H1 (cell line): ENCODE results near the gene P2RX5. TPM values are rescaled to one million over a fixed set of nuclear protein-coding genes. Genes with fewer than 3 reads are reported as not detected.

Experiments
- CTCF ChIA-PET: fragments of 300-600 bp; sonication (Branson Sonifier 250); formaldehyde crosslinking; loops from one replicate; lab custom pipeline; 2021; ENCODE audit not compliant: partially characterized antibody; lab: Charles Lee
- POLR2A ChIA-PET: fragments of 300-600 bp; sonication (Branson Sonifier 250); formaldehyde crosslinking; loops from one replicate; lab custom pipeline; 2021; ENCODE audit warnings: inconsistent platforms; ENCODE audit not compliant: partially characterized antibody; lab: Charles Lee
- DNase-seq, 2 experiments: peaks; one replicate each; pipeline versions ENCODE4 v3.0.0 to v3.0.0-alpha.2; 2010 to 2022; ENCODE audit warnings: low spot score in 2 of 2, low read depth in 1 of 2, mixed read lengths in 1 of 2
- FAIRE-seq: peaks from 2 replicates; lab custom pipeline; 2011; peaks lifted over from hg19 to GRCh38; lab: Jason Lieb, UNC
- H2AFZ ChIP-seq: 2 replicates; pipeline ENCODE4 v1.8.1; 2012; ENCODE audit warnings: low read length, inconsistent platforms
- H2AK5ac ChIP-seq: 2 replicates; pipeline ENCODE4 v1.6.1; 2013; ENCODE audit warnings: low read depth, low read length
- H2BK120ac ChIP-seq: replicated peaks from 2 replicates; pipeline ENCODE3; 2013; ENCODE audit warnings: low read depth, low read length, inconsistent platforms
- H2BK12ac ChIP-seq: 2 replicates; pipeline ENCODE4 v1.6.1; 2013; ENCODE audit warnings: low read depth, low read length
- H2BK15ac ChIP-seq: 2 replicates; pipeline ENCODE4 v1.6.1; 2013; ENCODE audit warnings: low read length
- H2BK20ac ChIP-seq: 2 replicates; pipeline ENCODE4 v1.6.1; 2013; ENCODE audit warnings: low read length
- H2BK5ac ChIP-seq: 2 replicates; pipeline ENCODE4 v1.6.1; 2013; ENCODE audit warnings: low read depth, low read length
- H3K14ac ChIP-seq: 2 replicates; pipeline ENCODE4 v1.6.1; 2013; ENCODE audit warnings: inconsistent platforms; ENCODE audit not compliant: insufficient read length
- H3K18ac ChIP-seq: 2 replicates; pipeline ENCODE4 v1.6.1; 2013; ENCODE audit warnings: low read length; ENCODE audit errors: extremely low read depth
- H3K23ac ChIP-seq: 2 replicates; pipeline ENCODE4 v1.6.1; 2013; ENCODE audit warnings: inconsistent platforms; ENCODE audit not compliant: insufficient read length
- H3K23me2 ChIP-seq: 2 replicates; pipeline ENCODE4 v1.6.1; 2013; ENCODE audit warnings: low read depth, low read length
- H3K27ac ChIP-seq: 2 replicates; pipeline ENCODE4 v1.6.1; 2011; ENCODE audit warnings: low read depth, low read length, inconsistent platforms
- H3K27me3 ChIP-seq, 4 experiments: replicated peaks in 1 of 4; 1 replicate in 1 of 4; 2 replicates in 3 of 4; pipeline versions ENCODE4 v1.6.1 to v1.8.1; 2011 to 2013; ENCODE audit warnings: low read length in 3 of 4, mild to moderate bottlenecking in 3 of 4, inconsistent platforms in 2 of 4, mixed read lengths in 2 of 4, moderate library complexity in 1 of 4; ENCODE audit not compliant: control insufficient read depth in 3 of 4, insufficient read depth in 3 of 4; ENCODE audit errors: extremely low read depth in 1 of 4
- H3K36me3 ChIP-seq, 4 experiments: 2 replicates each; pipeline versions ENCODE4 v1.6.1 to v1.8.1; 2011 to 2013; ENCODE audit warnings: mild to moderate bottlenecking in 4 of 4, low read length in 3 of 4, moderate library complexity in 2 of 4, control low read depth in 1 of 4, inconsistent platforms in 1 of 4; ENCODE audit not compliant: insufficient read depth in 4 of 4, control insufficient read depth in 2 of 4
- H3K4ac ChIP-seq: replicated peaks from 2 replicates; pipeline ENCODE3; 2013; ENCODE audit warnings: low read length, low read depth, mixed read lengths, inconsistent platforms; ENCODE audit not compliant: insufficient read length
- H3K4me1 ChIP-seq, 4 experiments: replicated peaks in 1 of 4; 1 replicate in 1 of 4; 2 replicates in 3 of 4; pipeline versions ENCODE4 v1.6.1 to v1.8.1; 2011 to 2013; ENCODE audit warnings: low read length in 3 of 4, inconsistent platforms in 2 of 4, mixed read lengths in 1 of 4; ENCODE audit not compliant: insufficient read depth in 4 of 4, control insufficient read depth in 3 of 4
- H3K4me2 ChIP-seq, 2 experiments: 2 replicates each; pipeline versions ENCODE4 v1.6.1 to v1.8.1; 2011 to 2013; ENCODE audit warnings: low read depth in 2 of 2, low read length in 2 of 2, control low read depth in 1 of 2, inconsistent platforms in 1 of 2, mild to moderate bottlenecking in 1 of 2; ENCODE audit not compliant: insufficient read depth in 1 of 2
- H3K4me3 ChIP-seq, 4 experiments: fragments of 200-600, 300-600 bp in 1 of 4; sonication (generic), shearing (Covaris generic), sonication (Bioruptor Twin) in 1 of 4; 2 replicates each; pipeline versions ENCODE4 v1.5.1 to v1.8.1; 2011 to 2016; ENCODE audit warnings: low read length in 4 of 4, low read depth in 3 of 4, control low read depth in 2 of 4, inconsistent platforms in 2 of 4, mild to moderate bottlenecking in 2 of 4, mixed read lengths in 1 of 4, moderate library complexity in 1 of 4; ENCODE audit not compliant: insufficient read depth in 2 of 4; ENCODE audit errors: extremely low read depth in 1 of 4
- H3K56ac ChIP-seq: replicated peaks from 2 replicates; pipeline ENCODE3; 2013; ENCODE audit warnings: low read depth, mild to moderate bottlenecking, mixed read lengths, low read length, inconsistent platforms; ENCODE audit not compliant: insufficient read length
- H3K79me1 ChIP-seq: 2 replicates; pipeline ENCODE4 v1.6.1; 2013; ENCODE audit warnings: low read depth, low read length, control low read depth
- H3K79me2 ChIP-seq, 2 experiments: 2 replicates each; pipeline versions ENCODE4 v1.6.1 to v1.8.1; 2012 to 2013; ENCODE audit warnings: low read length in 2 of 2, mild to moderate bottlenecking in 2 of 2, inconsistent platforms in 1 of 2; ENCODE audit not compliant: insufficient read depth in 2 of 2, control insufficient read depth in 1 of 2
- H3K9ac ChIP-seq, 4 experiments: replicated peaks in 1 of 4; 1 replicate in 1 of 4; 2 replicates in 3 of 4; pipeline versions ENCODE4 v1.6.1 to v1.8.1; 2011 to 2013; ENCODE audit warnings: low read depth in 3 of 4, low read length in 3 of 4, control low read depth in 2 of 4, mild to moderate bottlenecking in 2 of 4, moderate library complexity in 2 of 4, inconsistent platforms in 1 of 4; ENCODE audit errors: extremely low read depth in 1 of 4
- H3K9me3 ChIP-seq, 2 experiments: 2 replicates each; pipeline versions ENCODE4 v1.6.1 to v1.8.1; 2012 to 2013; ENCODE audit warnings: mild to moderate bottlenecking in 2 of 2, moderate library complexity in 2 of 2, control low read depth in 1 of 2, inconsistent platforms in 1 of 2, low read depth in 1 of 2, low read length in 1 of 2, mixed read lengths in 1 of 2; ENCODE audit not compliant: insufficient read depth in 2 of 2
- H4K20me1 ChIP-seq, 2 experiments: replicated peaks in 1 of 2; 2 replicates each; pipeline versions ENCODE3 to v1.8.1; 2011 to 2013; ENCODE audit warnings: inconsistent platforms in 2 of 2, low read length in 2 of 2, mild to moderate bottlenecking in 1 of 2; ENCODE audit not compliant: insufficient read depth in 2 of 2, control insufficient read depth in 1 of 2
- H4K5ac ChIP-seq: 2 replicates; pipeline ENCODE4 v1.6.1; 2013; ENCODE audit warnings: low read length, low read depth, mixed read lengths, inconsistent platforms; ENCODE audit not compliant: insufficient read length
- H4K8ac ChIP-seq: 2 replicates; pipeline ENCODE4 v1.8.0; 2013; ENCODE audit warnings: mild to moderate bottlenecking, moderate library complexity, low read length, inconsistent platforms; ENCODE audit not compliant: insufficient read depth; ENCODE audit errors: extremely low read depth
- H4K91ac ChIP-seq: replicated peaks from 2 replicates; pipeline ENCODE3; 2013; ENCODE audit warnings: low read length, mixed read lengths, inconsistent platforms; ENCODE audit not compliant: insufficient read length
- EGR1 ChIP-seq: IDR thresholded peaks from 2 replicates; pipeline ENCODE4 v1.6.1; 2011; ENCODE audit warnings: low read depth, low read length, borderline replicate concordance
- KDM5A ChIP-seq: fragments of 200-600 bp; IDR thresholded peaks from 2 replicates; pipeline ENCODE4 v1.7.1; 2012; ENCODE audit warnings: mild to moderate bottlenecking, low read length, inconsistent platforms, mixed read lengths
- NANOG ChIP-seq: IDR thresholded peaks from 2 replicates; pipeline ENCODE4 v1.6.1; 2011; ENCODE audit warnings: low read length, low read depth, mild to moderate bottlenecking, inconsistent platforms; ENCODE audit not compliant: insufficient read depth, poor library complexity, severe bottlenecking
- SIRT6 ChIP-seq: IDR thresholded peaks from one replicate; pipeline ENCODE4 v1.7.1; 2012; ENCODE audit warnings: low read length, inconsistent platforms
- WGBS, 2 experiments: shearing (Covaris generic) in 1 of 2; methylation state at CpG; one replicate each; pipeline versions ENCODE4 v1.1.6 to v1.1.7; 2013 to 2015; ENCODE audit warnings: low lambda C conversion rate in 2 of 2, mixed read lengths in 2 of 2, inconsistent platforms in 1 of 2, low coverage in 1 of 2, missing lambda C conversion rate in 1 of 2; ENCODE audit not compliant: insufficient replicate concordance in 2 of 2, insufficient coverage in 1 of 2, insufficient read length in 1 of 2; ENCODE audit errors: extremely low coverage in 1 of 2, missing lambda C conversion rate in 1 of 2; 5-methylcytosine and 5-hydroxymethylcytosine counted together
- polyA plus RNA-seq, 7 experiments: library from polyadenylated mRNA; depleted of rRNA in 3 of 7; stranded (reverse) in 5 of 7; unstranded in 2 of 7; fragments of >200 nt in 5 of 7; fragments of 200-250 nt in 2 of 7; gene quantifications; 1 replicate in 5 of 7; 2 replicates in 1 of 7; 4 replicates in 1 of 7; pipeline versions ENCODE4 v1.2.1 to v1.2.3, GENCODE V29; 2011 to 2013; ENCODE audit warnings: missing spikeins in 2 of 7, mixed read lengths in 2 of 7
- total RNA-seq: library from RNA; stranded (reverse); fragmentation: NEBNext Ultra II Directional; extraction: Animal tissue kit (Norgen Biotek cat#: 25700); gene quantifications from 2 replicates; pipeline ENCODE4 v1.2.1, GENCODE V29; 2021
- TF ChIP-seq, protein P1 (sequence below): IDR thresholded peaks from 2 replicates; pipeline ENCODE4 v1.6.1; 2011; ENCODE audit warnings: low read length, improper control_type of control experiment

Gene P2RX5
- total and polyA plus RNA-seq, 2 of the 8 experiments (the other 6 are each of a cell fraction or from before 2014, with no cell fraction given) = 12.0 to 15.6 TPM

DNA sequence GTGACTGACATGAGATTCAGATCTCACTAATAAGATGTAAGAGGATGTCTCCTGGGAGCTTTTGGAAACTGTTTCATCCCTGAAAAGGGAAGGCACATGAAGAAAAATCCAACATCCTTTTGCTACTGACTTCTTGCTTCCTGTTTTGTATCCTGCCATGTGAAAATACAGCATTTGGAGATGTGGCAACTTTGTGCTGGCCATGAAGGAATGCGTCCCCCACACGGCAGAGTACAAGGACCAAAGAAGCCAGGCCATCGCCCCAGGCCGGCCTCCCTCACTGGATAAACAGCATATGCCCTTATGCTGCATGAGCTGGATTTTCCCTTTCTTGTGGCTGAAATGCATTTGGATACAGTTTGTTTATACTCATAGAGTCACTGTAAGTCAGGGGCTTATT lies 22.2 kb upstream of the P2RX5 start:
- H4K8ac ChIP-seq = no peak overlapping the region
- no peak overlapping the region for H2BK5ac ChIP-seq
- H3K9ac ChIP-seq = no peak overlapping the region
- H3K27me3 ChIP-seq = no peaks in the 10 kb centered on the region
- H3K14ac ChIP-seq = no peak overlapping the region
- no peak overlapping the region for H3K23ac ChIP-seq
- no peak for FAIRE-seq
- no peak overlapping the region for H4K5ac ChIP-seq
- no peak overlapping the region for H2BK120ac ChIP-seq
- H3K79me1 ChIP-seq = no peaks in the 10 kb centered on the region
- TF ChIP-seq, protein P1, sequence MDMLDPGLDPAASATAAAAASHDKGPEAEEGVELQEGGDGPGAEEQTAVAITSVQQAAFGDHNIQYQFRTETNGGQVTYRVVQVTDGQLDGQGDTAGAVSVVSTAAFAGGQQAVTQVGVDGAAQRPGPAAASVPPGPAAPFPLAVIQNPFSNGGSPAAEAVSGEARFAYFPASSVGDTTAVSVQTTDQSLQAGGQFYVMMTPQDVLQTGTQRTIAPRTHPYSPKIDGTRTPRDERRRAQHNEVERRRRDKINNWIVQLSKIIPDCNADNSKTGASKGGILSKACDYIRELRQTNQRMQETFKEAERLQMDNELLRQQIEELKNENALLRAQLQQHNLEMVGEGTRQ = no peak
- TF ChIP-seq NANOG (no peak), EGR1 (no peak), SIRT6 (no peak), KDM5A (no peak)
- H3K4me1 ChIP-seq = peaks cover 0 to 5% (median 2%) of the 10 kb centered on the region in 4 experiments; a peak in 2 of 7 replicates
- H3K18ac ChIP-seq = no peak overlapping the region
- H2AFZ ChIP-seq = no peak overlapping the region
- no peak overlapping the region for H3K56ac ChIP-seq
- peaks cover 4% of the 10 kb centered on the region for H3K23me2 ChIP-seq
- H3K4ac ChIP-seq = no peak overlapping the region
- no peak overlapping the region for H2AK5ac ChIP-seq
- H3K79me2 ChIP-seq = peaks cover 0 to 5% of the 10 kb centered on the region in 2 experiments; a peak in 1 of 4 replicates
- no peak for DNase-seq
- no peak overlapping the region for H3K4me3 ChIP-seq
- H4K20me1 ChIP-seq = no peaks in the 10 kb centered on the region
- peaks cover 9 to 46% (median 20%) of the 10 kb centered on the region in 4 experiments; a peak in 7 of 8 replicates for H3K36me3 ChIP-seq
- no peak overlapping the region for H2BK15ac ChIP-seq
- H4K91ac ChIP-seq = no peak overlapping the region
- WGBS, 2 experiments = 96% methylated on average over 4 of the region's 4 CpGs; no CpG with 5 or more reads in 1 of the 2 experiments
- H3K27ac ChIP-seq = no peak overlapping the region
- CTCF ChIA-PET = interaction anchor here (0.6 to 0.7 kb wide), 2 partner anchors 36 to 178 kb away, joined by 4 read pairs; no protein-coding TSS in a partner anchor
- H2BK20ac ChIP-seq = no peak overlapping the region
- POLR2A ChIA-PET = no interaction called here
- H3K9me3 ChIP-seq = no peaks in the 10 kb centered on the region
- no peak overlapping the region for H3K4me2 ChIP-seq
- H2BK12ac ChIP-seq = no peak overlapping the region
